ENCODE results near the gene SPRTN. TPM values are rescaled to one million over a fixed set of nuclear protein-coding genes. Genes with fewer than 3 reads are reported as not detected.
A peak's percentile ranks its signal among the peaks of the same experiment; 100 is the strongest.

Gene SPRTN
- polyA plus RNA-seq, 1 of the 3 experiments (the other 2 are of a cell fraction) = 17.3 TPM

DNA sequence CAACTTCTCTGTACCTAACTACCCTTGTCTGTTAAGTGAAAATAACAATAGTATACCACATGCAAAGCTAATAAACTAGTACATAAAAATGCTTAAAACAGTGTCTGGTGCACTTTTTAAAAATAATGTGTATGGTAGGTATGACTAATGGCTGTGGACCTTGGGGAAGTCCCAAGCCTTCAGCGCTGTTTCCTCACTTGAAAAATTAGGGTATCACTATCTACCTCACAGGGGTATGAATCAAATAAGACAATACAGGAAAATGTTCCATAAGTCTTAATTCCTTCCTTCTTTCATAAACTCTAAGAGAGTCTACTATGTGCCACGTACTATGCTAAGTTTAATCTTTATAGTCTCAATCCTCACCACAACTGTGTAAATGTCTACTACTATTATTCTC is 52.0 kb downstream of the SPRTN start:
- peaks cover 93% of the 10 kb centered on the region for H3K79me2 ChIP-seq (ENCODE audit: insufficient read depth)
- TF ChIP-seq FOXM1 (IDR thresholded peaks at IDR 0.05; ENCODE audit: low read depth) = no peak
- TF ChIP-seq YY1 (IDR thresholded peaks at IDR 0.05; ENCODE audit: low read depth) = no peak
- TF ChIP-seq EP300 (IDR thresholded peaks at IDR 0.05; ENCODE audit: borderline replicate concordance in 1 of 2, low read depth in 1 of 2, low read length in 1 of 2) = peak in 1 of 2 experiments; percentile 66; a peak in 1 of 4 replicates
- TF ChIP-seq POLR2AphosphoS5 (IDR thresholded peaks at IDR 0.05; ENCODE audit: low read depth, low read length) = peak; percentile 43; the same call in 1 of the 2 replicates
- peak; percentile 67 for TF ChIP-seq TCF12 (IDR thresholded peaks at IDR 0.05)
- TF ChIP-seq, protein P1, sequence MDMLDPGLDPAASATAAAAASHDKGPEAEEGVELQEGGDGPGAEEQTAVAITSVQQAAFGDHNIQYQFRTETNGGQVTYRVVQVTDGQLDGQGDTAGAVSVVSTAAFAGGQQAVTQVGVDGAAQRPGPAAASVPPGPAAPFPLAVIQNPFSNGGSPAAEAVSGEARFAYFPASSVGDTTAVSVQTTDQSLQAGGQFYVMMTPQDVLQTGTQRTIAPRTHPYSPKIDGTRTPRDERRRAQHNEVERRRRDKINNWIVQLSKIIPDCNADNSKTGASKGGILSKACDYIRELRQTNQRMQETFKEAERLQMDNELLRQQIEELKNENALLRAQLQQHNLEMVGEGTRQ (IDR thresholded peaks at IDR 0.05; ENCODE audit: borderline replicate concordance, low read depth, low read length) = no peak
- TF ChIP-seq FOXJ3 (CRISPR knock-in tag; IDR thresholded peaks at IDR 0.05) = no peak
- no peak for TF ChIP-seq EZH2phosphoT487 (IDR thresholded peaks at IDR 0.05; ENCODE audit: borderline replicate concordance, low read depth)
- no peak for TF ChIP-seq RFX5 (IDR thresholded peaks at IDR 0.05; ENCODE audit: low read length)
- TF ChIP-seq, protein P2, sequence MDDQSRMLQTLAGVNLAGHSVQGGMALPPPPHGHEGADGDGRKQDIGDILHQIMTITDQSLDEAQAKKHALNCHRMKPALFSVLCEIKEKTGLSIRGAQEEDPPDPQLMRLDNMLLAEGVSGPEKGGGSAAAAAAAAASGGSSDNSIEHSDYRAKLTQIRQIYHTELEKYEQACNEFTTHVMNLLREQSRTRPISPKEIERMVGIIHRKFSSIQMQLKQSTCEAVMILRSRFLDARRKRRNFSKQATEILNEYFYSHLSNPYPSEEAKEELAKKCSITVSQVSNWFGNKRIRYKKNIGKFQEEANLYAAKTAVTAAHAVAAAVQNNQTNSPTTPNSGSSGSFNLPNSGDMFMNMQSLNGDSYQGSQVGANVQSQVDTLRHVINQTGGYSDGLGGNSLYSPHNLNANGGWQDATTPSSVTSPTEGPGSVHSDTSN (IDR thresholded peaks at IDR 0.05) = peak; percentile 89
- TF ChIP-seq NFIC (IDR thresholded peaks at IDR 0.05; ENCODE audit: borderline replicate concordance) = peak; percentile 10; the same call in 1 of the 2 replicates
- TF ChIP-seq, protein P3, sequence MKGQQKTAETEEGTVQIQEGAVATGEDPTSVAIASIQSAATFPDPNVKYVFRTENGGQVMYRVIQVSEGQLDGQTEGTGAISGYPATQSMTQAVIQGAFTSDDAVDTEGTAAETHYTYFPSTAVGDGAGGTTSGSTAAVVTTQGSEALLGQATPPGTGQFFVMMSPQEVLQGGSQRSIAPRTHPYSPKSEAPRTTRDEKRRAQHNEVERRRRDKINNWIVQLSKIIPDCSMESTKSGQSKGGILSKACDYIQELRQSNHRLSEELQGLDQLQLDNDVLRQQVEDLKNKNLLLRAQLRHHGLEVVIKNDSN (IDR thresholded peaks at IDR 0.05; ENCODE audit: borderline replicate concordance, low read depth) = no peak
- peak; percentile 68 for TF ChIP-seq FOSL2 (IDR thresholded peaks at IDR 0.05; ENCODE audit: borderline replicate concordance, low read depth)
- no peak for TF ChIP-seq MEF2A (IDR thresholded peaks at IDR 0.05; ENCODE audit: borderline replicate concordance, low read depth)
- no peak for TF ChIP-seq TAF1 (IDR thresholded peaks at IDR 0.05; ENCODE audit: borderline replicate concordance, low read depth, low read length)
- TF ChIP-seq JUND (IDR thresholded peaks at IDR 0.05) = peak; percentile 77
- no peak for TF ChIP-seq SMC3 (IDR thresholded peaks at IDR 0.05; ENCODE audit: low read depth, low read length)
- H3F3A ChIP-seq (replicated peaks; ENCODE audit: insufficient read depth) = peaks cover 30% of the 10 kb centered on the region
- no peak for DNase-seq
- H3K27me3 ChIP-seq (ENCODE audit: insufficient read depth) = no peaks in the 10 kb centered on the region
- H4K20me1 ChIP-seq (ENCODE audit: insufficient read depth) = no peaks in the 10 kb centered on the region
- H3K9me3 ChIP-seq = no peaks in the 10 kb centered on the region
- H3K9me2 ChIP-seq = no peaks in the 10 kb centered on the region
- WGBS (ENCODE audit: low lambda C conversion rate) = 17% methylated on average over 2 of the region's 2 CpGs
- H2AFZ ChIP-seq (ENCODE audit: low read depth) = no peak overlapping the region
- no peaks in the 10 kb centered on the region for H3K36me3 ChIP-seq (replicated peaks in 1 of 2; ENCODE audit: control insufficient read depth in 1 of 2, insufficient read depth in 2 of 2, low read length in 1 of 2)
- peak overlapping the region; percentile 12 to 79; a peak in 3 of 4 replicates for H3K27ac ChIP-seq (ENCODE audit: low read depth in 2 of 2, low read length in 1 of 2)
- peak overlapping the region; percentile 32 for H3K4me2 ChIP-seq
- peaks cover 13 to 37% of the 10 kb centered on the region in 2 experiments for H3K4me1 ChIP-seq (ENCODE audit: control insufficient read depth in 1 of 2, insufficient read depth in 2 of 2, low read depth in 1 of 2, low read length in 1 of 2)
- POLR2A ChIA-PET = no interaction called here
- CTCF ChIA-PET = interaction anchor here (1.0 kb wide), 1 partner anchor 35 kb away, joined by 3 read pairs; no protein-coding TSS in a partner anchor
- H3K4me3 ChIP-seq (ENCODE audit: low read depth in 2 of 2, low read length in 1 of 2) = no peak overlapping the region
- peak overlapping the region; percentile 16; the same call in 1 of the 2 replicates for H3K9ac ChIP-seq
